Activated T-cell treated with anti-CD3 and anti-CD28 coated beads for 24 hours (primary cell): Measurements from ENCODE around the gene YWHAG.
"Not testable (repeated sequence)": the region's sequence is repeated elsewhere in the genome, so short reads cannot be mapped to it uniquely, and the experiment has no call there.

Experiments used
- DNase-seq: peaks from one replicate; pipeline ENCODE4 v3.0.0-alpha.2; 2020; ENCODE audit warnings: low read depth

The YWHAG gene

GRCh38 chr7:76377186-76377918 is 18.6 kb upstream of the YWHAG start:
- no peak for DNase-seq

- DNase-seq = no peak
Observed at GRCh38 chr7:76375251-76375650, 16.5 kb upstream of the YWHAG start.

GRCh38 chr7:76372984-76373833 is 14.4 kb upstream of the YWHAG start:
- DNase-seq = no peak

GRCh38 chr7:76371396-76371795 is 12.6 kb upstream of the YWHAG start:
- DNase-seq = no peak

- DNase-seq = no peak
Observed at GRCh38 chr7:76369018-76369417, 10.2 kb upstream of the YWHAG start.

GRCh38 chr7:76368190-76368589 is 9.4 kb upstream of the YWHAG start:
- DNase-seq = no peak

GRCh38 chr7:76364198-76364584 is 5.4 kb upstream of the YWHAG start:
- DNase-seq = no peak

- not testable (repeated sequence) for DNase-seq
Observed at GRCh38 chr7:76363754-76364153, 5.0 kb upstream of the YWHAG start.

- DNase-seq = no peak
Observed at GRCh38 chr7:76359978-76360638, 1.3 kb upstream of the YWHAG start.

- peak; percentile 87 for DNase-seq
Observed at GRCh38 chr7:76359111-76359977, 553 bp upstream of the YWHAG start.

GRCh38 chr7:76358011-76358480 is 745 bp downstream of the YWHAG start:
- DNase-seq = peak; percentile 30

GRCh38 chr7:76357475-76358010 is 1.2 kb downstream of the YWHAG start:
- DNase-seq = no peak

GRCh38 chr7:76356823-76357222 is 2.0 kb downstream of the YWHAG start:
- DNase-seq = no peak

- no peak for DNase-seq
Observed at GRCh38 chr7:76356115-76356514, 2.7 kb downstream of the YWHAG start.

GRCh38 chr7:76354981-76355730 is 3.6 kb downstream of the YWHAG start:
- no peak for DNase-seq

- no peak for DNase-seq
Observed at GRCh38 chr7:76354516-76354915, 4.3 kb downstream of the YWHAG start.

- DNase-seq = no peak
Observed at GRCh38 chr7:76353744-76354143, 5.0 kb downstream of the YWHAG start.

GRCh38 chr7:76352193-76352592 is 6.6 kb downstream of the YWHAG start:
- no peak for DNase-seq

GRCh38 chr7:76351372-76351771 is 7.4 kb downstream of the YWHAG start:
- no peak for DNase-seq

GRCh38 chr7:76349313-76349885 is 9.4 kb downstream of the YWHAG start:
- DNase-seq = no peak
